NCI-H2171 (cell line): ENCODE measurements around the gene MAP4.
"Not testable (repeated sequence)": the region's sequence is repeated elsewhere in the genome, so short reads cannot be mapped to it uniquely, and the experiment has no call there.

Source experiments
- DNase-seq: peaks from one replicate; lab custom pipeline; 2025; lab: John Stamatoyannopoulos, UW

MAP4 gene

DNA sequence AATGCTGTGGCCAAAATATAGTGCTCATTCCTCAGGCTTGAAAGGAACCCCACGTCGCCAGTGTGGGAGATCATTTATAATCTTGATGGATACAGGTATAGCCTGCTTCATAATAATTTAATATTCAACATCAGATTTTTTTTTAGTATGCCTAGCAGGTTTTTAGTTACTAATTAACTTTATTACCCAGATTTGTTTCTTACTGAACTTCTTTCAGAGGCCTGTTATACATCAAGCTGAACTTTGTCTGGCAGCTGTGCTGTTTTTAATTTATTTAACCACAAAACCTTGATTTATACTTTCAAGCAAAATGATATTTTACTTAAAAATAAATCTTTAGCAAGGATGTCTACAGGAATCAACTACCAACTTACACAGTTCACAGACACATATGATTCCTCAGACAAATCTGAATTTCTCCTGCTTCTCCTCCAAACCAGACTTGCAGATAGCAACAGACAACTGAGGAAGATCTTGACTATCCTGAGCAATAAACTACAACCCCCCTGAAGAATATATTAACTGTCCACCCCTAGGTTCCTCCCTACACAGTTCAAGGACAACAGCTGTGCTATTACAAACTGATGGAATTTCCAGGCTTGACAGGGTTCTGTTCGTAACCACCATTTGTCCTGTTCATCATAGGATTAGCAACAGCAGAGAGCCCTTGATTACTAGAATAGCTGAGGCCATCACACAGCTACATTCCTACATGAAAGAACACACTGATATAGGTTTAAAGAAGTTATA, 610 bp downstream of the MAP4 start:
- DNase-seq: no peak

DNA sequence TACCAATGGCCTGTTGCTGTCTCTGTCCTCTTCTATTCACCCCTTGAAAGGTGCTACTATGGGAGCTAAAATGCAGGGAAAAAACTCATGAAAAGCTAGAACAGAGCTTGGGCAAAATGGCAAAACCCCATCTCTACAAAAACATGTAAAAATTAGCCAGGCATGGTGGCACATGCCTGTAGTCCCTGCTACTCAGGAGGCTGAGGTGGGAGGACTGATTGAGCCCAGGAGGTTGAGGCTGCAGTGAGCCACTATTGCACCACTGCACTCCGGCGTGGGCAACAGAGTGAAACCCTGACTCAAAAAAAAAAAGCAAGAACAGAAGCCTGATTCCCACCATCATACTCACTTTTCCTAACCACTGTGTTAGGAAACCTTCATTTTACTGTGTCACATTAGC, 1.9 kb downstream of the MAP4 start:
- DNase-seq: no peak

DNA sequence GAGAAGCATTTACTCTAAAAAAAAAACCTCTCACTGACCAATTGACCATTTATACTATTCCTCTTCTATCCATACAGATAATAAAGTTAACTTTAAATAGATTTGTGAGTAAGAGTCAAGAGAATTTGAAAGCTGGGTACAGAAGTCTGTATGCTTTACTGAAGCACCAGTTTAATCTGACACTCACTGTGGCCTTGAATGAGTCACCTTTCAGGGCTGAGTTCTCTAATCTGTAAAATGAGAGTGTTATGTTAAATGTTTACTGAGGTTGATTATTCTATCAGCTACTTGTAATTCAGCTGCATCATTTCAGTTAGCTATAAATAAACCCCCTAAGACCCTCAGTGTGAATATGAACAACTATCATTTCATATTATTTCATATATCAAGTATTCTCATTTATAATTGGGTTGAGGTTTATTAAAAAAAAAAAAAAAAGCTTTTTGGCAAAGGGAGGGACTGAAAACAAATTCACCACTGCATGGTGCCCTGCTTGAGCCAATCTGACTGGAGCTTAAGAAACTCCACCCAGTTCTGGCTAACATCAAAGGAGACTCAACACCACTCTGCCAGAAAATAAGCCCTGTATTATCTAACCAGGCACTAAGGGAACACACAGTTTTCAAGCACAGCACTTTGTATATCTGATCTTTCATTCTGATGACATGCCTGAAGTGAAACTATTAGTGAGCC, 2.8 kb downstream of the MAP4 start:
- DNase-seq: no peak

DNA sequence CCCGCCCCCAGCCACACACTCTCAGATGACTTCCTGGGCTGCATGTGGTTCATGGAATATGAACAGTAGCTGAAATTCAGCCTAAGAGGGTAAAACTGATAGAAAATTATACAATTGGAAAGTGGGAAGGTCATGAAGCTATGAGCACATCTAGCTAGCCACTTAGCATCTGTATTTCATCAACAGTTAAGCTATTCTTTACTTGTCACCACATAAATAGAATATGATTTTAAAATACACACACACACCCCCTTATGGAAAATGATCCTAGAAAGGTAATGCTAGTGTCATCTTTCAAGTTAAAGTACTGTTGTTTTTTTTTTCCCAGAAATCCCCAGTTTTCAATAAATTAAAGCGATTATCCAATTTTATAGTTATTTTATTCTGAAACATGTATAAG, 3.6 kb downstream of the MAP4 start:
- DNase-seq: no peak

DNA sequence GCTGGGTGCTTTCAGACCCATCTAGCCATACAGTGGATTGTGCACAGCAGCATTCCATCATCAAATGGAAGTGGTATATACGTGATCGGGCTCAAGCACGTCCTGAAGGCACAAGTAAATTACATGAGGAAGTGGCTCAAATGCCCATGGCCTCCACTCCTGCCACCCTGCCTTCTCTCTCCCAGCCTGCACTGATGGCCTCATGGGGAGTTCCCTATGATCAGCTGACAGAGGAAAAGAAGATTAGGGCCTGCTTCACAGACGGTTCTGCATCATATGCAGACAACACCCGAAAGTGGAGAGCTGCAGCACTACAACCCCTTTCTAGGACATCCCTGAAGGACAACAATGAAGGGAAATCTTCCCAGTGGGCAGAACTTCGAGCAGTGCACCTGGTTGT, 8.2 kb downstream of the MAP4 start:
- DNase-seq: not testable (repeated sequence)

DNA sequence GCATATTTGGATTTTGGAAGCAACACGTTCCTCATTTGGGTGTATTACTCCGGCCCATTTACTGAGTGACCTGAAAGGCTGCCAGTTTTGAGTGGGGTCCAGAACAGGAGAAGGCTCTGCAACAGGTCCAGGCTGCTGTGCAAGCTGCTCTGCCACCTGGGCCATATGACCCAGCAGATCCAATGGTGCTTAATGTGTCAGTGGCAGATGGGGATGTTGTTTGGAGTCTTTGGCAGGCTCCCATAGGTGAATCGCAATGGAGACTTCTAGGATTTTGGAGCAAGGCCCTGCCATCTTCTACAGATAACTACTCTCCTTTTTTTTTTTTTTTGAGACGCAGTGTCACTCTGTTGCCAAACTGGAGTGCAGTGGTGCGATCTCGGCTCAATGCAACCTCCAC, 8.9 kb downstream of the MAP4 start:
- DNase-seq: not testable (repeated sequence)

DNA sequence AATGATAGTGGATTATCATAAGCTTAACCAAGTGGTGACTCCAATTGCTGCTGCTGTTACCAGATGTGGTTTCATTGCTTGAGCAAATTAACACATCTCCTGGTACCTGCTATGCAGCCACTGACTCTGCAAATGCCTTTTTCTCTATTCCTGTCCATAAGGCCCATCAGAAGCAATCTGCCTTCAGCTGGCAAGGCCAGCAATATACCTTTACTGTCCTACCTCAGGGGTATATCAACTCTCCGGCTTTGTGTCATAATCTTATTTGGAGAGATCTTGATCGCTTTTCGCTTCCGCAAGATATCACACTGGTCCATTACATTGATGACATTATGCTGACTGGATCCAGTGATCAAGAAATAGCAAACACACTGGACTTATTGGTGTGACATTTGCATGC, 9.4 kb downstream of the MAP4 start:
- not testable (repeated sequence) for DNase-seq

DNA sequence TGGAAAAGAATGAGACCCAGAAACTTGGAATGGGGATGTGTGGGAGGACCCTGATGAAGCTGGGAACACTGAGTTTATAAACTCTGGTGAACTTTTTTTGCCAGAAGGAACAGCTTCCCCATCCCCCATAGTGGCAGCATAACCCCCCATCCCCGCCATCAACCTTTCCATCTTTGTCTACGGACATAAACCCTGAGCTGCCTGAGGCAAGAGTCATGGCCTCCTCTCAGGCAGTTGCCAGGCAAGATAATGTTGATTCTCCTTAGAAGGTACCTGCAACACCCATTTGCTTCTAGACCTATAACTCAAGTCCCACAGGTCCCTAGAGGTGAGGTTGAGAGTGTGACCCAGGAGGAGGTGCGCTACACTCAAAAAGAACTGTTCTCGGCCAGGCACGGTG, 11.5 kb downstream of the MAP4 start:
- DNase-seq: no peak

DNA sequence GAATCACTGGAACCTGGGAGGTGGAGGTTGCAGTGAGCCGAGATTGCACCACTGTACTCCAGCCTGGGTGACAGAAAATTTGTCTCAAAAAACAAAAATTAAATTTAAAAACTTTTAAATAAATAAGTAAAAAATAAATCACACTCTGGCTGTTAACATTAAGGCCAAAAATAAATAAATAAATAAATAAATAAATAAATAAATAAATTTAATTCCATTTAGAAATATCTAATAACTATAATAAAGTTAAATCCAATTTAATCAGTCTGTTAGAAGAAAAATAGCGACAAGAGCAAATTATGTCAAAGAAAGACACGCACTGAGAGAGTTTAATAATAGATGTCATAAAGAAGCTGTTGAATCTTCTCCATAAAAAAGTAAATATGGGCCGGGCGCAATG, 13.4 kb downstream of the MAP4 start:
- no peak for DNase-seq

DNA sequence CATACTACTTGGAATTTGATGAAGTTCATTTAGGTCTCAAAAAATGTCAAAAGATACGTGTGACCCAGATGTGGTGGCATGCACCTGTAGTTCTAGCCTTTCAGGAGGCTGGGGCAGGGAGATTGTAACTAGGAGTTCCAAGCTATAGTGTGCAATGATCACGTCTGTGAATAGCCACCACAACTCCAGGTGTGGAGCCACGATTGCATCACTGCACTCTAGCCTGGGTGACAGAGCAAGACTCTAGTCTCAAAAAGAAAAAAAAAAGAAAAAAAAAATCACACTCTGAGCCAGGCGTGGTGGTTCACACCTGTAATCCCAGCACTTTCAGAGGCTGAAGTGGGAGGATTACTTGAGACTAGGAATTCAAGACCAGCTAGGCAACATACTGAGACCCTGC, 14.2 kb downstream of the MAP4 start:
- no peak for DNase-seq

DNA sequence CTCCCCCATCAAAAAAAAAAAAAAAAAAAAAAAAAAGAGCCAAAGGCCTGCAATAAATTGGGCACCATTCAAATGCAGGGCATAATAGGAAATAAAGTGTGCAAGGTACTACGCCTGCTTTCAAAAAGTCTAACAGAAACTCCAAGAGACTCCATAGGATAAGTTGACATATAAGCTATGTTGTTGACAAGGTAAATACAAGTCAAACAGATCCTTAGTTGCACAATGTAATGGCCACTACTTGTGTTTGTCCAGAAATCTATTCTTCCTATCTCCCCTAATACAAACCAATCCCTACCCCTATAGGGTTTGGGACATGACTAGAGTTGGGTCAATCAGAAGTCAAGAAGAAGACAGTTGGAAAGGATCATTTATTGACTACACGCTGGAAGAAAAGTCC, 16.0 kb downstream of the MAP4 start:
- no peak for DNase-seq

DNA sequence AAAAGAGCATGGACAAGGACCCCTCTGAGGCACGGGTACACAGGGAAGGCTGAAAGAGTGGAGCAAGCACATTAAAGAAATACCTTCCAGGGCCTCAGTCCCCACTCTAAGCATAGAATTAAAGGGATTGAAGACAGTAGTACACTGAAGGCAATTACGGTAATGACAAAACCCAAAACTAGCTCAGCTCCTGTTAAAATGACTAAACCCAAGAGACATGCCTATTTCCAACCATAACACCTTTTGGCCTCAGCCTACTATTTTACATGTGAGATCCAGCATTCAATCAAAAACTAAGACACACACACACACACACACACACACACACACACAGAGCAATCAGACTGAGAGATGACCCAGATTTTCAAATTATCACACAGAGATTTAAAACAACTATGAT, 19.8 kb downstream of the MAP4 start:
- no peak for DNase-seq

DNA sequence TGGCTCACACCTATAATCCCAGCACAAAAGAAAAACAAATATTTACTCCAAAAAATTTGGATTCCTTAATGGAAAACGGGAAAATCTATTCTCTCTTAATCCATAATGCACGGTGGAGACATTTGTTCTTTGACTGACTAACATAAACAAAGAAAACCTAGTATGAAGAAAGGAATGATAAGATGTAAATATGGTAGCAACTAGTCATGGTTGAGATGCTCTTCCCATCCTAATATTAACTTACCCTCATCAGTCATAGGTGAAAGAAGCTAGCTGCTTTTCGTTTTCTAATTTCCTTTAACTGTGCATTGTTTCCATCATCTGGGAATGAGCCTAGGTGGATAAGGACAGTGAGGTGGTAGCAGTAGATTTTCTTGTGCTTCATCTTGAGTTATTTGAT, 22.0 kb downstream of the MAP4 start:
- DNase-seq: no peak

DNA sequence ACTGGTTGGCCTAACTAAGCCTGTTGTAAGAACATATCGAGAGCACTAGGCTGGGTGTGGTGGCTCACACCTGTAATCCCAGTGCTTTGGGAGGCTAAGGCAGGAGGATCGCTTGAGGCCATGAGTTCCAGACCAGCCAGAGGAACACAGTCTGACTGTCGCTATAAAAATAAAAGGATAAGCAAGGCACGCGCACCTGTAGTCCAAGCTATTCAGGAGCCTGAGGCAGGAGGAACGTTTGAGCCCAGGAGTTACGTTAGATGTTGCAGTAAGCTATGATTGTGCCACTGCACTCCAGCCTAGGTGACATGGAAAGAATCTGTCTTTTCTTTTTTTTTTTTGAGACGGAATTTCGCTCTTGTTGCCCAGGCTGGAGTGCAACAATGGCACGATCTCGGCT, 24.9 kb downstream of the MAP4 start:
- DNase-seq: no peak

DNA sequence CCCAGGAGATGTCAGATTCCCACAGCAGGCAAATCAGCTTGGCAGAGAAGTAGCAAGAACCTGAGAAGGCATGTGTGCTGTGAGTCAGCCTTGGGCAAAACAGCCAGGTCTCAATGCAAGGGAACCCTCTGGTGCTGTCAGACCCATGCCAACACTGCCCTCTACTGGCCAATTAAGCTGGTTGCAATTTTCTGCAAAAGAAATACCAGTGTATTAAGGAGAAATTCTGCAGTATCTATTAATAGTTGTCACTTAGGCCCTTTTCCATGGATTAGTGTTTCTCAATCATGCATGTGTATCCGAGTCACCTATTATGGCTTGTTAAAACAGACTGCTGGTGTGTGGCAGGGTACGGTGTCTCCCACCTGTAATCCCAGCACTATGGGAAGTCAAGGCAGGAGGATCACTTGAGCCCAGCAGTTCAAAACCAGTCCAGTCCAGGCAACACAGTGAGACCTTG, 26.2 kb downstream of the MAP4 start:
- DNase-seq: peak; percentile 54

DNA sequence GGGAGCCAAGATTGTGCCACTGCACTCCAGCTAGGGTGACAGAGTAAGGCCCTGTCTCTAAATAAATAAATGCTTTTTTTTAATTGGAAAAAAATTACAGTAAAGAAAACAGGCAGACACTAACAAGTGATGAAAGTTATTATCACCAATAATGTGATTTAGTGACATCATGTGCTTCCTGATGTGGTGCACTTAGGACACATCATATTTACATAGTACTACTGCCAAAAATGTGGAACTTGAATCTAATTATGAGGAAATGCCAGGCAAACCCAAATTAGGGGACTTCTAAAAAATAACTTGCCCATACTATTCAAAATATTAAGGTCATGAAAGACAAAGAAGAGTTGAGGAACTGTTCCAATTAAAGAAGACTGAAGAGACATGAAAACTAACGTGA, 30.8 kb downstream of the MAP4 start:
- no peak for DNase-seq

DNA sequence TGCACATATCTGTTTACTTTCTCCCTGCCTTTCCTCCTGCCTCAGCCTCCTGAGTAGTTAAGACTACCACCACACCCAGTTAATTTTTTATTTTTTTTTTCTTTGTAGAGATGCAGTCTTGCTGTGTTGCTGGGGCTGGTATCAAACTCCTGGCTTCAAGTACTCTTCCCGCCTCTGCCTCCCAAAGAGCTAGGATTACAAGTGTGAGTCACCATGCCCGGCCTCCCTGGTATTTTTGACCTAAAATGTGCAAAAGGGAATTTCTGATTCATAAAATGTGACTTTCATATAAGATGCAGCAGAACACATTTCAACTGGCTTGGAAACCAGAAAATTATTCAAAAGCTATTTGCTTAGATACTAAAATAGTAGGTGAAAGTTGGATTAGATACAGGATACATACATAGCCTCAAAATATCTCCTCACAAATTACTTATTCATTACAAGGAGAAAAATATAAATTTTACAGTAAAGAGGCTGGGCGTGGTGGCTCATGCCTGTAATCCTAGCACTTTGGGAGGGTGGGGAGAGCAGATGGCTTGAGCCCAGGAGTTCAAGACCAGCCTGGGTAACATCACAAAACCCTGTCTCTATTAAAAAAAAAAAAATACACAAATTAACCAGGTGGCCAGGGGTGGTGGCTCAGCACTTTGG, 32.0 kb downstream of the MAP4 start:
- DNase-seq: no peak

DNA sequence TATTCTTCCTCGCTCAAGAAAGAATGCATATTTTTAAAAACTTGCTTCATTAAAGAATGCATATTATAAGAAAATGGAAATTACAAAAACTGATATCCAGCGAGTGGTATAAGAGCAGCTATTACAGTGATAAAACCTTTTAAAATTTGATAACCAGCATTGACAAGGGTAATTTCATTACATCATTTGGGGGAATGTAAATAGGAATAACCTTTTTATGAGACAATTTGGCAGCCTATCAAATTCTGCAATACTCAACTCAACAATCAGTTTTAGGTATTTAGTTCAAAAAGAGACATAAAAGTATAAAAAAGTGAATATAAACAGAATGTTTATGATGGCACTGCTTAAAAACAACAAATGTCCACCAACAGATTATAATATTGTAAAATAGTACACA, 35.4 kb downstream of the MAP4 start:
- no peak for DNase-seq

DNA sequence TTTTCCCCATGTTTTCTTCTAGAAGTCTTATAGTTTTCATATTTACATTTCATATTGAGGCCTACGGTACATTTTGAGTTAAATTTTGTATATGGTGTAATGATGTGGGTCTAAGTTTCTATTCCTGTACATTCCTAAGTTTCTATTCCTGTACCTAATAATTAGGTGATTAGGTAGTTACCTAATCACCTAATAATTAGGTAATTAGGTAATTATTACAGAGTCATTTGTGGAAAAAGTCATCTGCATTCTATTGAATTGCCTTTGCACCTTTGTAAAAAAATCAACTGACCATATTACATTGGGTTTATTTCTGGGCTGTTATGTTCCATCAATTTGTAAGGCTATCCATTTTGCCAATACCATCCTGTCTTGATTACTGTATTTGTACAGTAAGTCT, 37.1 kb downstream of the MAP4 start:
- DNase-seq: no peak

DNA sequence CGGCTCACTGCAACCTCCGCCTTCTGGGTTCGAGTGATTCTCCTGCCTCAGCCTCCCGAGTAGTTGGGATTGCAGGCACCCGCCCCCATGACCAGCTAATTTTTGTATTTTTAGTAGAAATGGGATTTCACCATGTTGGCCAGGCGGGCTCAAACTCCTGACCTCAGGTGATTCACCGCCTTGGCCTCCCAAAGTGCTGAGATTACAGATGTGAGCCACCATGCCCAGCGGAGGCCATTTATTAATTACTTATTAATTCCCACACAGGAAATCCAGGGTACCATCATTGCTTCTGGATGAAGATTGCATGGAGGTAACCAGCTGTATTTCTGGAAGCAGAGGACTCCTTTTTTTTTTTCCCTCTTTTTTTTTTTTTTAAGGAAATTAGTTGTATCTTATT, 37.8 kb downstream of the MAP4 start:
- DNase-seq: no peak

DNA sequence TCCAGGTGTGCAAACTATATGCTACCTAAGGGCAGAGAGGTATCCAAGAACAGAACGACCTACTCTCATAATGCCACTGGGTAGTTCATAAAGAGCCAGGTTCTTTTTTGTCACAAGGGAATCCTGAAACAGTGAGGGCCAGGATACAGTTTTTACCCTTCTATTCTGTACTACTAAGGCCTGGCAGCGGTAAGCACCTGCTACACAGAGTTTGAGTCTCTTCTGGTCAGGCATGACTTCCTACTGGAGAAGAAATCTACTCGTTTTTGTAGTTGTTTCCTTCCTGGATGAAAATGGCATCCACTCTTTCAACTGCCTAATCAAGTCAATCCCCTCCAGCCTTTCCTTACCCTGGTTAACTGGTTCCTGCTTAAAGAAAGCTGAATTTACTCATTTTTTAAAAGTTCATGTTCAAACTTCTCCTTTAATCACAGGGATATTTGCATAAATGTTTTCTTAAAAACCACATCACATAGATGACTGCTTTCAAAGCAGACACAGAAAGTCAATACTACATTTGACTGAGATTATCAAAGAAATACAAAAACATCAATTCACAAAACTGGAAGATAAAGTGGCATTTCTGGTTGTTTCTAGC, 40.0 kb downstream of the MAP4 start:
- no peak for DNase-seq

DNA sequence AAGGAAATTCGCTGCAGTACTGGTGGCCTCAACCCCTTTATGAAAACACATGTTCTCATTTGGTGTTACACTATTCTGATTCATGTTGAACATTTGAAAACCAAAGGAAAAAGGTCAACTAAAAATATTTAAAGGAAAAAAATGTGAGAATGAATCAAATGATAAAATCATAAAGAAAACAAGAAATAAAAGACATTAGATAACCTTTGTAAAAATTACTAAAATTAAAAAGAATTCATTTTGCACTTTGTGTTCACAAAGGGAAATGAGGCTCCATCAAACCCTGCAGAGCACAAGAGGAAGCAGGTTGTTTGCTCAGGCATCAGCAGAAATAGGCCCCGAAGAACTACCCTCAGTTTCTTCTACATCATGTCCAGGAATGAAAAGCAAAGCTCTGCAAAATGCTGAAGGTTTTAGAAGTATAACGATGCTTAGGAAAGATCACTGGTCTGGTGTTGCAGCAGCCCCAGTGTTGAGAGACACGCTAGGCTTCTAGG, 41.2 kb downstream of the MAP4 start:
- DNase-seq: no peak

DNA sequence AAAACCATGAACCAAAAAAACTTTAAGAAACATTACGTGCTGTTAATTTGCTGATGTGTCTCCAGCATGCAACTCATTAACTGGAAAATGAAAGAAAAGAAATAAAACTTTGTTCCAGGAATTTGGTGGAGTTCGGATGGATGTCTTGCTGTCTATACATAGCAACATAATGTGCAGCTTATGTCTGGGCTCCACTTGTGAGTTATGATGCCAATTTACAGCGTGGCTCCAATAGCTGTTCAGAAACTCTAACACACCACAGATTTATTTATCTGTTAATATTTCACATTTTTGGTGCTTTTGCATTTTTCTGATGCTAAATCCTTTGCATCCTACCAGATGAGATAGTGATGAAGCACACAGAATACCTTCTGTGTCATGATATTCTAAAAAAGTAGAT, 45.1 kb downstream of the MAP4 start:
- DNase-seq: no peak
